Activated CD4-positive, alpha-beta memory T cell treated with anti-CD3 and anti-CD28 coated beads for 36 hours (primary cell): ENCODE data around the gene MRPS25. TPM values are rescaled to one million over a fixed set of nuclear protein-coding genes. Genes with fewer than 3 reads are reported as not detected.

Source experiments
- CTCF ChIA-PET: fragments of 350-600 bp; sonication (Branson Sonifier 250); formaldehyde crosslinking; loops from one replicate; lab custom pipeline; 2021; ENCODE audit warnings: antibody characterized with exemption, inconsistent platforms; lab: Charles Lee
- POLR2A ChIA-PET: fragments of 350-600 bp; sonication (Branson Sonifier 250); formaldehyde crosslinking; loops from one replicate; lab custom pipeline; 2021; ENCODE audit warnings: antibody characterized with exemption; lab: Charles Lee
- DNase-seq: peaks from one replicate; pipeline ENCODE4 v3.0.0-alpha.2; 2020
- H3K27ac Mint-ChIP-seq: one replicate; pipeline ENCODE4 v1.8.0; 2021; ENCODE audit warnings: mixed read lengths
- H3K27me3 Mint-ChIP-seq: one replicate; pipeline ENCODE4 v1.8.0; 2021; ENCODE audit warnings: mixed read lengths
- H3K36me3 Mint-ChIP-seq: one replicate; pipeline ENCODE4 v1.8.0; 2021; ENCODE audit warnings: mixed read lengths
- H3K4me1 Mint-ChIP-seq: one replicate; pipeline ENCODE4 v1.8.0; 2021; ENCODE audit warnings: low read depth, mixed read lengths
- H3K4me3 Mint-ChIP-seq: one replicate; pipeline ENCODE4 v1.8.0; 2021; ENCODE audit warnings: mild to moderate bottlenecking, mixed read lengths
- H3K9me3 Mint-ChIP-seq: one replicate; pipeline ENCODE4 v1.8.0; 2021; ENCODE audit warnings: mixed read lengths
- intact Hi-C: fragments of 100-400 bp; cut with micrococcal nuclease; formaldehyde crosslinking; loops from one replicate; pipeline ENCODE4 v1.15.1; 2023
- total RNA-seq, 2 experiments: library from RNA; stranded (reverse); gene quantifications; one replicate each; pipeline ENCODE4 v1.2.3, GENCODE V29; 2021

The MRPS25 gene
- total RNA-seq, 2 experiments from 2014 or later, result 53.8 to 58.5 TPM

- Mint-ChIP-seq H3K4me1 (peaks cover 35% of the 10 kb centered on the region), H3K36me3 (peaks cover 40% of the 10 kb centered on the region), H3K9me3 (peaks cover 2% of the 10 kb centered on the region), H3K4me3 (no peak overlapping the region), H3K27ac (no peak overlapping the region), H3K27me3 (no peaks in the 10 kb centered on the region)
- ChIA-PET POLR2A (no interaction called here), CTCF (interaction anchor here (1.0 kb wide), 1 partner anchor 9 kb away, joined by 4 read pairs; no protein-coding TSS in a partner anchor)
- intact Hi-C loops, result no loop called here
- no peak for DNase-seq
Observed at GRCh38 chr3:15060029-15060428, 5.1 kb downstream of the MRPS25 start.

GRCh38 chr3:15056676-15057404 is 8.3 kb downstream of the MRPS25 start:
- ChIA-PET POLR2A (no interaction called here), CTCF (no interaction called here)
- Mint-ChIP-seq H3K9me3 (peaks cover 2% of the 10 kb centered on the region), H3K4me3 (no peak overlapping the region), H3K36me3 (peaks cover 51% of the 10 kb centered on the region), H3K27ac (no peak overlapping the region), H3K27me3 (no peaks in the 10 kb centered on the region), H3K4me1 (peaks cover 36% of the 10 kb centered on the region)
- no peak for DNase-seq
- intact Hi-C loops, result no loop called here

GRCh38 chr3:15055019-15055557 is 10.0 kb downstream of the MRPS25 start:
- Mint-ChIP-seq H3K4me1 (peaks cover 36% of the 10 kb centered on the region), H3K4me3 (no peak overlapping the region), H3K27ac (peak overlapping the region; percentile 73), H3K9me3 (peaks cover 2% of the 10 kb centered on the region), H3K36me3 (peaks cover 50% of the 10 kb centered on the region), H3K27me3 (no peaks in the 10 kb centered on the region)
- POLR2A ChIA-PET, result interaction anchor here (1.1 kb wide), 1 partner anchor 10 kb away, joined by 3 read pairs; the partner anchor contains the start of gene MRPS25
- CTCF ChIA-PET, result interaction anchor here (0.6 to 1.5 kb wide), 2 partner anchors 44 to 129 kb away, joined by 3 to 8 read pairs; partner anchors contain the start of gene RBSN
- intact Hi-C loops, result loop anchor here (1.0 kb wide), 1 partner anchor 10 kb away; the partner anchor contains the start of gene MRPS25
- DNase-seq, result peak; percentile 79

GRCh38 chr3:15053541-15053940 is 11.6 kb downstream of the MRPS25 start:
- ChIA-PET POLR2A (no interaction called here), CTCF (no interaction called here)
- H3K4me3 Mint-ChIP-seq, result no peak overlapping the region
- intact Hi-C loops, result no loop called here
- DNase-seq, result no peak
- peaks cover 34% of the 10 kb centered on the region for H3K4me1 Mint-ChIP-seq
- H3K27ac Mint-ChIP-seq, result no peak overlapping the region
- peaks cover 2% of the 10 kb centered on the region for H3K9me3 Mint-ChIP-seq
- no peaks in the 10 kb centered on the region for H3K27me3 Mint-ChIP-seq
- peaks cover 43% of the 10 kb centered on the region for H3K36me3 Mint-ChIP-seq

- Mint-ChIP-seq H3K27ac (peak overlapping the region; percentile 5), H3K27me3 (no peaks in the 10 kb centered on the region), H3K36me3 (peaks cover 42% of the 10 kb centered on the region), H3K9me3 (peaks cover 2% of the 10 kb centered on the region), H3K4me1 (peaks cover 34% of the 10 kb centered on the region), H3K4me3 (no peak overlapping the region)
- intact Hi-C loops, result no loop called here
- CTCF ChIA-PET, result interaction anchor here (2.6 kb wide), 1 partner anchor 23 kb away, joined by 8 read pairs; no protein-coding TSS in a partner anchor
- no peak for DNase-seq
- POLR2A ChIA-PET, result no interaction called here
Observed at GRCh38 chr3:15052335-15053242, 12.5 kb downstream of the MRPS25 start.

- POLR2A ChIA-PET, result interaction anchor here (0.8 to 1.2 kb wide), 2 partner anchors 13 to 14 kb away, joined by 3 read pairs; no protein-coding TSS in a partner anchor
Observed at GRCh38 chr3:15051531-15051930, 13.6 kb downstream of the MRPS25 start.

GRCh38 chr3:15050405-15051092 is 14.6 kb downstream of the MRPS25 start:
- H3K27me3 Mint-ChIP-seq, result no peaks in the 10 kb centered on the region
- H3K4me1 Mint-ChIP-seq, result peaks cover 25% of the 10 kb centered on the region
- intact Hi-C loops, result no loop called here
- CTCF ChIA-PET, result interaction anchor here (0.8 to 2.6 kb wide), 6 partner anchors 14 to 129 kb away, joined by 3 to 8 read pairs (median 4); partner anchors contain the start of gene MRPS25
- H3K36me3 Mint-ChIP-seq, result peaks cover 40% of the 10 kb centered on the region
- no peak overlapping the region for H3K4me3 Mint-ChIP-seq
- POLR2A ChIA-PET, result interaction anchor here (0.8 to 1.2 kb wide), 2 partner anchors 14 to 15 kb away, joined by 3 read pairs; no protein-coding TSS in a partner anchor
- peak overlapping the region; percentile 20 for H3K27ac Mint-ChIP-seq
- peaks cover 2% of the 10 kb centered on the region for H3K9me3 Mint-ChIP-seq
- no peak for DNase-seq

More at GRCh38 chr3:15051531-15051930, 13.6 kb downstream of the MRPS25 start:
- Mint-ChIP-seq H3K36me3 (peaks cover 39% of the 10 kb centered on the region), H3K9me3 (peaks cover 2% of the 10 kb centered on the region), H3K27me3 (no peaks in the 10 kb centered on the region), H3K4me1 (peaks cover 31% of the 10 kb centered on the region), H3K27ac (no peak overlapping the region), H3K4me3 (no peak overlapping the region)
- CTCF ChIA-PET, result interaction anchor here (0.6 to 2.6 kb wide), 9 partner anchors 8 to 583 kb away, joined by 3 to 8 read pairs (median 4); partner anchors contain the start of genes MRPS25 and RBSN
- intact Hi-C loops, result no loop called here
- DNase-seq, result peak; percentile 62

- peaks cover 40% of the 10 kb centered on the region for H3K36me3 Mint-ChIP-seq
- H3K9me3 Mint-ChIP-seq, result no peaks in the 10 kb centered on the region
- H3K4me1 Mint-ChIP-seq, result peaks cover 25% of the 10 kb centered on the region
- CTCF ChIA-PET, result no interaction called here
- intact Hi-C loops, result no loop called here
- POLR2A ChIA-PET, result no interaction called here
- H3K27ac Mint-ChIP-seq, result no peak overlapping the region
- no peak for DNase-seq
- H3K27me3 Mint-ChIP-seq, result no peaks in the 10 kb centered on the region
- H3K4me3 Mint-ChIP-seq, result no peak overlapping the region
Observed at GRCh38 chr3:15049584-15049983, 15.5 kb downstream of the MRPS25 start.

- H3K9me3 Mint-ChIP-seq, result no peaks in the 10 kb centered on the region
- H3K36me3 Mint-ChIP-seq, result peaks cover 43% of the 10 kb centered on the region
- no peak for DNase-seq
- H3K27me3 Mint-ChIP-seq, result no peaks in the 10 kb centered on the region
- no peak overlapping the region for H3K4me3 Mint-ChIP-seq
- intact Hi-C loops, result no loop called here
- H3K4me1 Mint-ChIP-seq, result peaks cover 35% of the 10 kb centered on the region
- ChIA-PET CTCF (no interaction called here), POLR2A (no interaction called here)
- no peak overlapping the region for H3K27ac Mint-ChIP-seq
Observed at GRCh38 chr3:15045667-15046066, 19.4 kb downstream of the MRPS25 start.

GRCh38 chr3:15044326-15044725 is 20.8 kb downstream of the MRPS25 start:
- peaks cover 46% of the 10 kb centered on the region for H3K36me3 Mint-ChIP-seq
- H3K9me3 Mint-ChIP-seq, result no peaks in the 10 kb centered on the region
- H3K4me1 Mint-ChIP-seq, result peaks cover 33% of the 10 kb centered on the region
- H3K27ac Mint-ChIP-seq, result peak overlapping the region; percentile 11
- H3K27me3 Mint-ChIP-seq, result no peaks in the 10 kb centered on the region
- intact Hi-C loops, result loop anchor here (5.0 kb wide), 1 partner anchor 57 kb away; no protein-coding TSS in a partner anchor
- POLR2A ChIA-PET, result no interaction called here
- no peak overlapping the region for H3K4me3 Mint-ChIP-seq
- no peak for DNase-seq
- CTCF ChIA-PET, result no interaction called here
